Head of caudate nucleus (tissue), 42 donors: Measurements from ENCODE around the gene ARHGAP6.
"Not testable (repeated sequence)": the region's sequence is repeated elsewhere in the genome, so short reads cannot be mapped to it uniquely, and the experiment has no call there.

ENCODE experiments used
- DNase-seq, 42 donors: peaks; one replicate each; pipeline versions ENCODE4 v3.0.0 to v3.0.0-alpha.2; 2020 to 2021; ENCODE audit warnings: mixed read lengths in 7 of 42
- intact Hi-C: fragments of 100-400 bp; cut with DNase I; formaldehyde crosslinking; loops from one replicate; pipeline ENCODE4 v1.15.0; 2022

Gene ARHGAP6

GRCh38 chrX:11648705-11649519 is 16.8 kb downstream of the ARHGAP6 start:
- intact Hi-C loops, result no loop called here
- DNase-seq, result no peak

GRCh38 chrX:11647138-11647537 is 18.6 kb downstream of the ARHGAP6 start:
- no peak for DNase-seq
- intact Hi-C loops, result no loop called here

- intact Hi-C loops, result no loop called here
- DNase-seq, result no peak
These were observed 24.2 kb downstream of the ARHGAP6 start for GRCh38 chrX:11641349-11642065.

- no peak for DNase-seq
- intact Hi-C loops, result no loop called here
These were observed 25.6 kb downstream of the ARHGAP6 start for GRCh38 chrX:11640089-11640488.

GRCh38 chrX:11632732-11633131 is 33.0 kb downstream of the ARHGAP6 start:
- intact Hi-C loops, result no loop called here
- DNase-seq, result no peak

- DNase-seq, result no peak
These were observed 36.0 kb downstream of the ARHGAP6 start for GRCh38 chrX:11629593-11630211.

GRCh38 chrX:11628399-11628798 is 37.3 kb downstream of the ARHGAP6 start:
- intact Hi-C loops, result no loop called here
- DNase-seq, result no peak

More at GRCh38 chrX:11629593-11630211, 36.0 kb downstream of the ARHGAP6 start:
- intact Hi-C loops, result no loop called here

GRCh38 chrX:11626351-11626750 is 39.4 kb downstream of the ARHGAP6 start:
- no peak for DNase-seq

GRCh38 chrX:11619441-11619840 is 46.3 kb downstream of the ARHGAP6 start:
- intact Hi-C loops, result no loop called here
- DNase-seq, result no peak

More at GRCh38 chrX:11626351-11626750, 39.4 kb downstream of the ARHGAP6 start:
- intact Hi-C loops, result no loop called here

- intact Hi-C loops, DNase-seq: not testable (repeated sequence)
These were observed 51.5 kb downstream of the ARHGAP6 start for GRCh38 chrX:11614253-11614652.

- DNase-seq, result no peak
- intact Hi-C loops, result no loop called here
These were observed 53.8 kb downstream of the ARHGAP6 start for GRCh38 chrX:11611965-11612364.

- DNase-seq, result no peak
- intact Hi-C loops, result no loop called here
These were observed 54.6 kb downstream of the ARHGAP6 start for GRCh38 chrX:11611161-11611560.

- intact Hi-C loops, result no loop called here
- no peak for DNase-seq
These were observed 56.6 kb downstream of the ARHGAP6 start for GRCh38 chrX:11609109-11609508.

- DNase-seq, result no peak
- intact Hi-C loops, result no loop called here
These were observed 59.3 kb downstream of the ARHGAP6 start for GRCh38 chrX:11606408-11606807.

GRCh38 chrX:11600578-11600977 is 65.1 kb downstream of the ARHGAP6 start:
- intact Hi-C loops, result no loop called here
- DNase-seq, result no peak

GRCh38 chrX:11597479-11597878 is 68.2 kb downstream of the ARHGAP6 start:
- no peak for DNase-seq
- intact Hi-C loops, result no loop called here

GRCh38 chrX:11591723-11592346 is 73.9 kb downstream of the ARHGAP6 start:
- no peak for DNase-seq
- intact Hi-C loops, result no loop called here

GRCh38 chrX:11589641-11590040 is 76.1 kb downstream of the ARHGAP6 start:
- no peak for DNase-seq
- intact Hi-C loops, result no loop called here

GRCh38 chrX:11588097-11588496 is 77.6 kb downstream of the ARHGAP6 start:
- DNase-seq, result no peak
- intact Hi-C loops, result no loop called here

GRCh38 chrX:11585174-11585573 is 80.5 kb downstream of the ARHGAP6 start:
- intact Hi-C loops, result no loop called here

More at GRCh38 chrX:11585174-11585573, 80.5 kb downstream of the ARHGAP6 start:
- DNase-seq, result no peak
